ENCODE measurements around the gene SPTSSB.
A peak's percentile ranks its signal among the peaks of the same experiment; 100 is the strongest.

The SPTSSB gene

GRCh38 chr3:161371441-161372320 lies at the start of gene SPTSSB:
SPTSSB (minus strand) TSS chr3:161371517; CDS start chr3:161346323, 25,194 bp downstream.
- peak; percentile 9 to 24 for DNase-seq (ENCODE audit: low read depth in 1 of 2, low spot score in 1 of 2)

GRCh38 chr3:161420746-161421145 lies 49.4 kb upstream of the SPTSSB start:
- DNase-seq (ENCODE audit: low read depth in 1 of 2, low spot score in 1 of 2) = no peak

GRCh38 chr3:161419555-161420333 lies 48.4 kb upstream of the SPTSSB start:
- DNase-seq (ENCODE audit: low read depth in 1 of 2, low spot score in 1 of 2) = no peak

GRCh38 chr3:161415506-161416231 lies 44.4 kb upstream of the SPTSSB start:
- no peak for DNase-seq (ENCODE audit: low read depth in 1 of 2, low spot score in 1 of 2)

- DNase-seq (ENCODE audit: low read depth in 1 of 2, low spot score in 1 of 2) = no peak
Observed at GRCh38 chr3:161414907-161415306, 43.6 kb upstream of the SPTSSB start.

GRCh38 chr3:161413855-161414210 lies 42.5 kb upstream of the SPTSSB start:
- no peak for DNase-seq (ENCODE audit: low read depth in 1 of 2, low spot score in 1 of 2)

GRCh38 chr3:161413127-161413854 lies 42.0 kb upstream of the SPTSSB start:
- no peak for DNase-seq (ENCODE audit: low read depth in 1 of 2, low spot score in 1 of 2)

GRCh38 chr3:161412123-161412522 lies 40.8 kb upstream of the SPTSSB start:
- DNase-seq (ENCODE audit: low read depth in 1 of 2, low spot score in 1 of 2) = no peak

GRCh38 chr3:161409858-161410257 lies 38.5 kb upstream of the SPTSSB start:
- no peak for DNase-seq (ENCODE audit: low read depth in 1 of 2, low spot score in 1 of 2)

- no peak for DNase-seq (ENCODE audit: low read depth in 1 of 2, low spot score in 1 of 2)
Observed at GRCh38 chr3:161409069-161409468, 37.8 kb upstream of the SPTSSB start.

- no peak for DNase-seq (ENCODE audit: low read depth in 1 of 2, low spot score in 1 of 2)
Observed at GRCh38 chr3:161406594-161407555, 35.6 kb upstream of the SPTSSB start.

GRCh38 chr3:161405836-161406235 lies 34.5 kb upstream of the SPTSSB start:
- no peak for DNase-seq (ENCODE audit: low read depth in 1 of 2, low spot score in 1 of 2)

GRCh38 chr3:161405087-161405486 lies 33.8 kb upstream of the SPTSSB start:
- DNase-seq (ENCODE audit: low read depth in 1 of 2, low spot score in 1 of 2) = no peak

GRCh38 chr3:161403251-161403650 lies 31.9 kb upstream of the SPTSSB start:
- no peak for DNase-seq (ENCODE audit: low read depth in 1 of 2, low spot score in 1 of 2)

- no peak for DNase-seq (ENCODE audit: low read depth in 1 of 2, low spot score in 1 of 2)
Observed at GRCh38 chr3:161401389-161401788, 30.1 kb upstream of the SPTSSB start.

- no peak for DNase-seq (ENCODE audit: low read depth in 1 of 2, low spot score in 1 of 2)
Observed at GRCh38 chr3:161400650-161401049, 29.3 kb upstream of the SPTSSB start.

- no peak for DNase-seq (ENCODE audit: low read depth in 1 of 2, low spot score in 1 of 2)
Observed at GRCh38 chr3:161395115-161396012, 24.0 kb upstream of the SPTSSB start.

- no peak for DNase-seq (ENCODE audit: low read depth in 1 of 2, low spot score in 1 of 2)
Observed at GRCh38 chr3:161393803-161394202, 22.5 kb upstream of the SPTSSB start.

- no peak for DNase-seq (ENCODE audit: low read depth in 1 of 2, low spot score in 1 of 2)
Observed at GRCh38 chr3:161393310-161393709, 22.0 kb upstream of the SPTSSB start.
